ENCODE data around the gene RAB6B. TPM values are rescaled to one million over a fixed set of nuclear protein-coding genes. Genes with fewer than 3 reads are reported as not detected.

The RAB6B gene
- 0.54 and 0.65 TPM in 2 replicates for total RNA-seq

- no peak within 1 kb of the TSS for H3K27ac Mint-ChIP-seq
Measured at GRCh38 chr3:133895208-133896001, at the start of gene RAB6B. Gene RAB6B (minus strand): TSS chr3:133895882. CDS start chr3:133895466, 416 bp downstream.

GRCh38 chr3:133944641-133945380 lies 49.1 kb upstream of the RAB6B start:
- Mint-ChIP-seq H3K36me3 (ENCODE audit: low read depth) (no peaks in the 10 kb centered on the region), H3K27me3 (ENCODE audit: insufficient read depth) (peaks cover 8% of the 10 kb centered on the region), H3K9me3 (no peaks in the 10 kb centered on the region), H3K4me1 (ENCODE audit: low read depth) (peaks cover 12% of the 10 kb centered on the region), H3K4me3 (no peak overlapping the region), H3K27ac (no peak overlapping the region)
- intact Hi-C loops (cut with micrococcal nuclease), result no loop called here
- no peak for DNase-seq (ENCODE audit: low spot score)

More at GRCh38 chr3:133895208-133896001, at the start of gene RAB6B:
- DNase-seq (ENCODE audit: low spot score), result no peak
- H3K27me3 Mint-ChIP-seq (ENCODE audit: insufficient read depth), result peaks cover 53% of the 10 kb centered on the region
- H3K9me3 Mint-ChIP-seq, result no peaks in the 10 kb centered on the region
- H3K36me3 Mint-ChIP-seq (ENCODE audit: low read depth), result no peaks in the 10 kb centered on the region
- no peaks in the 10 kb centered on the region for H3K4me1 Mint-ChIP-seq (ENCODE audit: low read depth)
- peak within 1 kb of the TSS; percentile 72 for H3K4me3 Mint-ChIP-seq
- intact Hi-C loops (cut with micrococcal nuclease), result no loop called here

GRCh38 chr3:133944181-133944580 lies 48.5 kb upstream of the RAB6B start:
- Mint-ChIP-seq H3K27ac (no peak overlapping the region), H3K27me3 (ENCODE audit: insufficient read depth) (peaks cover 8% of the 10 kb centered on the region), H3K4me1 (ENCODE audit: low read depth) (peaks cover 12% of the 10 kb centered on the region), H3K9me3 (no peaks in the 10 kb centered on the region), H3K4me3 (no peak overlapping the region), H3K36me3 (ENCODE audit: low read depth) (no peaks in the 10 kb centered on the region)
- intact Hi-C loops (cut with micrococcal nuclease), result no loop called here
- DNase-seq (ENCODE audit: low spot score), result no peak

GRCh38 chr3:133943639-133944141 lies 48.0 kb upstream of the RAB6B start:
- Mint-ChIP-seq H3K4me3 (no peak overlapping the region), H3K9me3 (no peaks in the 10 kb centered on the region), H3K27me3 (ENCODE audit: insufficient read depth) (peaks cover 8% of the 10 kb centered on the region), H3K4me1 (ENCODE audit: low read depth) (peaks cover 12% of the 10 kb centered on the region), H3K36me3 (ENCODE audit: low read depth) (no peaks in the 10 kb centered on the region), H3K27ac (no peak overlapping the region)
- DNase-seq (ENCODE audit: low spot score), result no peak
- intact Hi-C loops (cut with micrococcal nuclease), result no loop called here

GRCh38 chr3:133943031-133943535 lies 47.4 kb upstream of the RAB6B start:
- no peak for DNase-seq (ENCODE audit: low spot score)
- no peaks in the 10 kb centered on the region for H3K36me3 Mint-ChIP-seq (ENCODE audit: low read depth)

GRCh38 chr3:133941415-133941821 lies 45.7 kb upstream of the RAB6B start:
- Mint-ChIP-seq H3K4me3 (no peak overlapping the region), H3K27ac (no peak overlapping the region), H3K4me1 (ENCODE audit: low read depth) (peaks cover 10% of the 10 kb centered on the region), H3K27me3 (ENCODE audit: insufficient read depth) (peaks cover 8% of the 10 kb centered on the region), H3K9me3 (no peaks in the 10 kb centered on the region), H3K36me3 (ENCODE audit: low read depth) (no peaks in the 10 kb centered on the region)
- intact Hi-C loops (cut with micrococcal nuclease), result no loop called here
- DNase-seq (ENCODE audit: low spot score), result no peak

More at GRCh38 chr3:133943031-133943535, 47.4 kb upstream of the RAB6B start:
- Mint-ChIP-seq H3K27me3 (ENCODE audit: insufficient read depth) (peaks cover 8% of the 10 kb centered on the region), H3K27ac (no peak overlapping the region), H3K9me3 (no peaks in the 10 kb centered on the region), H3K4me1 (ENCODE audit: low read depth) (peaks cover 12% of the 10 kb centered on the region), H3K4me3 (no peak overlapping the region)
- intact Hi-C loops (cut with micrococcal nuclease), result no loop called here

GRCh38 chr3:133940536-133940935 lies 44.9 kb upstream of the RAB6B start:
- Mint-ChIP-seq H3K27ac (no peak overlapping the region), H3K4me3 (no peak overlapping the region)
- intact Hi-C loops (cut with micrococcal nuclease), result no loop called here

GRCh38 chr3:133939463-133939835 lies 43.8 kb upstream of the RAB6B start:
- Mint-ChIP-seq H3K9me3 (no peaks in the 10 kb centered on the region), H3K4me1 (ENCODE audit: low read depth) (peaks cover 7% of the 10 kb centered on the region)
- intact Hi-C loops (cut with micrococcal nuclease), result loop anchor here (10.0 kb wide), 1 partner anchor 535 kb away; no protein-coding TSS in a partner anchor

More at GRCh38 chr3:133940536-133940935, 44.9 kb upstream of the RAB6B start:
- Mint-ChIP-seq H3K27me3 (ENCODE audit: insufficient read depth) (peaks cover 7% of the 10 kb centered on the region), H3K36me3 (ENCODE audit: low read depth) (no peaks in the 10 kb centered on the region), H3K4me1 (ENCODE audit: low read depth) (peaks cover 7% of the 10 kb centered on the region), H3K9me3 (no peaks in the 10 kb centered on the region)
- no peak for DNase-seq (ENCODE audit: low spot score)

GRCh38 chr3:133938770-133939462 lies 43.2 kb upstream of the RAB6B start:
- no peaks in the 10 kb centered on the region for H3K36me3 Mint-ChIP-seq (ENCODE audit: low read depth)
- no peaks in the 10 kb centered on the region for H3K9me3 Mint-ChIP-seq
- H3K4me1 Mint-ChIP-seq (ENCODE audit: low read depth), result peaks cover 7% of the 10 kb centered on the region
- no peak overlapping the region for H3K27ac Mint-ChIP-seq
- H3K27me3 Mint-ChIP-seq (ENCODE audit: insufficient read depth), result peaks cover 7% of the 10 kb centered on the region
- H3K4me3 Mint-ChIP-seq, result no peak overlapping the region
- DNase-seq (ENCODE audit: low spot score), result no peak
- intact Hi-C loops (cut with micrococcal nuclease), result loop anchor here (10.0 kb wide), 1 partner anchor 536 kb away; no protein-coding TSS in a partner anchor

More at GRCh38 chr3:133939463-133939835, 43.8 kb upstream of the RAB6B start:
- peaks cover 7% of the 10 kb centered on the region for H3K27me3 Mint-ChIP-seq (ENCODE audit: insufficient read depth)
- no peak for DNase-seq (ENCODE audit: low spot score)
- H3K27ac Mint-ChIP-seq, result no peak overlapping the region
- no peaks in the 10 kb centered on the region for H3K36me3 Mint-ChIP-seq (ENCODE audit: low read depth)
- H3K4me3 Mint-ChIP-seq, result no peak overlapping the region

- Mint-ChIP-seq H3K4me3 (no peak overlapping the region), H3K36me3 (ENCODE audit: low read depth) (no peaks in the 10 kb centered on the region), H3K27ac (no peak overlapping the region), H3K9me3 (no peaks in the 10 kb centered on the region), H3K4me1 (ENCODE audit: low read depth) (peaks cover 7% of the 10 kb centered on the region), H3K27me3 (ENCODE audit: insufficient read depth) (peaks cover 7% of the 10 kb centered on the region)
- DNase-seq (ENCODE audit: low spot score), result no peak
- intact Hi-C loops (cut with micrococcal nuclease), result loop anchor here (10.0 kb wide), 1 partner anchor 537 kb away; no protein-coding TSS in a partner anchor
Measured at GRCh38 chr3:133937756-133938601, 42.3 kb upstream of the RAB6B start.

- H3K9me3 Mint-ChIP-seq, result no peaks in the 10 kb centered on the region
- no peak overlapping the region for H3K27ac Mint-ChIP-seq
- no peak for DNase-seq (ENCODE audit: low spot score)
- H3K4me3 Mint-ChIP-seq, result no peak overlapping the region
- intact Hi-C loops (cut with micrococcal nuclease), result loop anchor here (10.0 kb wide), 1 partner anchor 538 kb away; no protein-coding TSS in a partner anchor
- H3K36me3 Mint-ChIP-seq (ENCODE audit: low read depth), result no peaks in the 10 kb centered on the region
- H3K27me3 Mint-ChIP-seq (ENCODE audit: insufficient read depth), result peaks cover 4% of the 10 kb centered on the region
- peaks cover under 1% of the 10 kb centered on the region for H3K4me1 Mint-ChIP-seq (ENCODE audit: low read depth)
Measured at GRCh38 chr3:133937061-133937686, 41.5 kb upstream of the RAB6B start.
